HepG2 (cell line): ENCODE data around the gene IDUA. TPM values are rescaled to one million over a fixed set of nuclear protein-coding genes. Genes with fewer than 3 reads are reported as not detected.

Experiments
- ATAC-seq: fragments of 200-7000 bp; cut with Tn5 transposase; 3 replicates; pipeline ENCODE4 v1.9.1; 2020; ENCODE audit warnings: mild to moderate bottlenecking, moderate library complexity
- BruUV-seq: library from RNA; stranded (reverse); fragments of 400-500 nt; replicated peaks from 2 replicates; lab custom pipeline; 2021; lab: Mats Ljungman, UMichigan
- CTCF ChIA-PET: fragments of 300-600 bp; formaldehyde crosslinking; extraction: SDS; loops from one replicate; lab custom pipeline; 2021; ENCODE audit warnings: low total read pairs, inconsistent platforms, low intra/inter-chr PET ratio; lab: Yijun Ruan, JAX
- POLR2A ChIA-PET: fragments of 350-600 bp; sonication (Branson Sonifier 250); formaldehyde crosslinking; loops from one replicate; lab custom pipeline; 2020; ENCODE audit warnings: antibody characterized with exemption, inconsistent platforms; lab: Yijun Ruan, JAX
- DNase-seq: peaks from one replicate; pipeline ENCODE4 v3.0.0-alpha.2; 2015; ENCODE audit warnings: low spot score
- FAIRE-seq: peaks from 3 replicates; lab custom pipeline; 2011; peaks lifted over from hg19 to GRCh38; lab: Jason Lieb, UNC
- H2AFZ ChIP-seq: one replicate; pipeline ENCODE4 v1.6.1; 2011; ENCODE audit warnings: low read length, inconsistent platforms
- H3K27ac ChIP-seq: fragments of 300-600 bp; 3 replicates; pipeline ENCODE4 v1.8.0; 2011; ENCODE audit warnings: mixed run types, mild to moderate bottlenecking, mixed read lengths, low read length, inconsistent platforms; ENCODE audit not compliant: insufficient read depth; ENCODE audit errors: extremely low read length
- H3K27me3 ChIP-seq, 2 experiments: fragments of 200-600 bp in 1 of 2; 2 replicates in 1 of 2; 3 replicates in 1 of 2; pipeline versions ENCODE4 v1.6.0 to v1.8.0; 2011; ENCODE audit warnings: low read length in 2 of 2, mild to moderate bottlenecking in 2 of 2, moderate library complexity in 2 of 2, inconsistent platforms in 1 of 2; ENCODE audit not compliant: insufficient read depth in 2 of 2, control insufficient read depth in 1 of 2
- H3K36me3 ChIP-seq, 2 experiments: fragments of 200-600 bp in 1 of 2; replicated peaks in 1 of 2; 2 replicates in 1 of 2; 3 replicates in 1 of 2; pipeline versions ENCODE4 v1.5.1 to v1.8.0; 2011; ENCODE audit warnings: low read length in 2 of 2, inconsistent platforms in 1 of 2; ENCODE audit not compliant: insufficient read depth in 2 of 2, control insufficient read depth in 1 of 2
- H3K4me1 ChIP-seq: 2 replicates; pipeline ENCODE4 v1.5.1; 2012; ENCODE audit warnings: low read length, inconsistent platforms; ENCODE audit not compliant: insufficient read depth
- H3K4me2 ChIP-seq: 2 replicates; pipeline ENCODE4 v1.6.0; 2011; ENCODE audit warnings: low read depth, low read length, inconsistent platforms
- H3K4me3 ChIP-seq, 3 experiments: fragments of 200-600 bp in 1 of 3; sonication (generic), shearing (Covaris generic) in 1 of 3; replicated peaks in 1 of 3; 2 replicates each; pipeline ENCODE4 v1.5.1; 2011 to 2016; ENCODE audit warnings: low read length in 3 of 3, inconsistent platforms in 2 of 3, low read depth in 2 of 3, mild to moderate bottlenecking in 2 of 3, control low read depth in 1 of 3, mixed read lengths in 1 of 3; ENCODE audit not compliant: insufficient read depth in 1 of 3
- H3K79me2 ChIP-seq: one replicate; pipeline ENCODE4 v1.6.1; 2011; ENCODE audit warnings: low read length, inconsistent platforms; ENCODE audit not compliant: insufficient read depth
- H3K9ac ChIP-seq: 2 replicates; pipeline ENCODE4 v1.6.0; 2011; ENCODE audit warnings: mild to moderate bottlenecking, low read depth, low read length, inconsistent platforms; ENCODE audit not compliant: insufficient read depth
- H3K9me3 ChIP-seq: 2 replicates; pipeline ENCODE4 v1.5.1; 2012; ENCODE audit warnings: mild to moderate bottlenecking, low read length
- H4K20me1 ChIP-seq: 2 replicates; pipeline ENCODE4 v1.6.0; 2011; ENCODE audit warnings: inconsistent platforms, mild to moderate bottlenecking, low read length, moderate library complexity; ENCODE audit not compliant: insufficient read depth
- FOSL1 ChIP-seq: sonication (generic); formaldehyde crosslinking; IDR thresholded peaks from 2 replicates; pipeline ENCODE4 v1.9.0; 2021; ENCODE audit warnings: missing genetic modification reagents, borderline replicate concordance
- MTA1 ChIP-seq: sonication (generic); formaldehyde crosslinking; IDR thresholded peaks from 2 replicates; pipeline ENCODE4 v1.4.0; 2020; ENCODE audit warnings: missing genetic modification reagents, mild to moderate bottlenecking, borderline replicate concordance
- NCOA5 ChIP-seq: sonication (generic); formaldehyde crosslinking; IDR thresholded peaks from 2 replicates; pipeline ENCODE4 v1.4.0; 2020; ENCODE audit warnings: missing genetic modification reagents
- SIX4 ChIP-seq: sonication (generic); formaldehyde crosslinking; IDR thresholded peaks from 2 replicates; pipeline ENCODE4 v1.4.0; 2020; ENCODE audit warnings: missing genetic modification reagents
- U2AF1 ChIP-seq: fragments of 200-400 bp; formaldehyde crosslinking; optimal IDR thresholded peaks from 2 replicates; pipeline ENCODE3; 2017; ENCODE audit warnings: mild to moderate bottlenecking, low read depth, low read length
- YEATS4 ChIP-seq: sonication (generic); formaldehyde crosslinking; IDR thresholded peaks from 2 replicates; pipeline ENCODE4 v1.4.0; 2020; ENCODE audit warnings: missing genetic modification reagents, borderline replicate concordance
- ZBTB8A ChIP-seq: sonication (generic); formaldehyde crosslinking; IDR thresholded peaks from 2 replicates; pipeline ENCODE4 v1.4.0; 2020; ENCODE audit warnings: mild to moderate bottlenecking, low read depth, missing genetic modification reagents, borderline replicate concordance
- ZNF20 ChIP-seq: sonication (generic); formaldehyde crosslinking; IDR thresholded peaks from 2 replicates; pipeline ENCODE4 v1.4.0; 2020; ENCODE audit warnings: mild to moderate bottlenecking, moderate library complexity, missing genetic modification reagents
- ZNF207 ChIP-seq: fragments of 450-650 bp; IDR thresholded peaks from 2 replicates; pipeline ENCODE4 v1.6.1; 2016; ENCODE audit warnings: antibody characterized with exemption, borderline replicate concordance
- ZNF616 ChIP-seq: sonication (generic); formaldehyde crosslinking; IDR thresholded peaks from 2 replicates; pipeline ENCODE4 v1.5.0; 2020; ENCODE audit warnings: low read depth, mild to moderate bottlenecking, missing genetic modification reagents
- ZNF720 ChIP-seq: sonication (generic); formaldehyde crosslinking; IDR thresholded peaks from 2 replicates; pipeline ENCODE4 v1.4.0; 2020; ENCODE audit warnings: missing genetic modification reagents
- whole genome bisulfite sequencing: methylation state at CpG from one replicate; pipeline ENCODE4 v1.1.6; 2017; ENCODE audit warnings: low lambda C conversion rate; 5-methylcytosine and 5-hydroxymethylcytosine counted together
- in situ Hi-C: cut with HindIII; loops from 2 replicates; pipeline ENCODE4 v1.10.0; 2017; ENCODE audit warnings: low pct_unique_long_range_greater_than_20kb; ENCODE audit not compliant: extremely low pct_ligation_motif_present
- intact Hi-C: fragments of 100-400 bp; cut with micrococcal nuclease; formaldehyde crosslinking; loops from one replicate; pipeline ENCODE4 v1.10.0; 2022; ENCODE audit not compliant: unreplicated experiment
- polyA plus RNA-seq, 8 experiments: library from polyadenylated mRNA; depleted of rRNA in 3 of 8; stranded (reverse) in 7 of 8; unstranded in 1 of 8; fragments of >200 nt; fragmentation: Illumina TruSeq in 4 of 8; extraction: Trizol in 4 of 8; gene quantifications; 2 replicates each; pipeline versions ENCODE4 v1.2.1 to v1.2.3, GENCODE V29; 2011 to 2016; ENCODE audit warnings: low read depth in 4 of 8, missing spikeins in 1 of 8, mixed read lengths in 1 of 8; ENCODE audit not compliant: insufficient read depth in 1 of 8
- total RNA-seq, 5 experiments: library from RNA; depleted of rRNA; stranded (reverse); fragments of >200 nt; fragmentation: Illumina TruSeq; extraction: Trizol; gene quantifications; 2 replicates each; pipeline ENCODE4 v1.2.3, GENCODE V29; 2016; ENCODE audit warnings: low read depth in 1 of 5
- TF ChIP-seq, protein P1 (sequence below): sonication (generic); formaldehyde crosslinking; IDR thresholded peaks from 2 replicates; pipeline ENCODE4 v1.4.0; 2020; ENCODE audit warnings: missing genetic modification reagents
- TF ChIP-seq, protein P2 (sequence below): fragments of 450-650 bp; IDR thresholded peaks from 2 replicates; pipeline ENCODE4 v1.6.1; 2016
- TF ChIP-seq, protein P3 (sequence below): sonication (generic); formaldehyde crosslinking; IDR thresholded peaks from 2 replicates; pipeline ENCODE4 v1.8.1; 2023; ENCODE audit warnings: mild to moderate bottlenecking, moderate library complexity, missing genetic modification reagents
- TF ChIP-seq, protein P4 (sequence below): sonication (generic); formaldehyde crosslinking; conservative IDR thresholded peaks from 2 replicates; pipeline ENCODE4 v1.8.0; 2022; ENCODE audit warnings: low read depth, missing genetic modification reagents

Gene IDUA
- total and polyA plus RNA-seq, 2 of the 13 experiments (the other 11 are each of a cell fraction or from before 2014, with no cell fraction given), result 0.77 to 1.0 TPM

DNA sequence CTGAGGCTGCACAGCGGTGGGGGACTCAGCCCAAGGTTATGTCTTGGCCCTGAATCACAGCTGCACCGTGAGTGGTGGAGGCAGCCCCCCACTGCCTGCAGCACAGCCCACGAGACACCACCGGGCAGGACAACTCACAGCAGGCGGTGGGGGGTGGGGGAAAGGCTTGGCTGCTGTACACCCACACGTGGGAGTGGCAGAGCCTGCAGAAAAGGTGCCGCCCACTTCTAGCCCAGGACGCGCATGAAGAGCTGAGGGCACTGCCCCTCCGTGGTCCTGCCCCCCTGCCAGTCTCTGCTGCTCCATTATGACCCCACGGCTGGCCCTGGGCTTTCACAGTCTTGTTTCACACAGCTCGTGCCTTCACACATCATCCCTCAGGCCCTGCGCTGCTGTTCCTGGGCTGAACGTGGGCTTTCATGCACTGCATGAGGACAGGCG lies 65.4 kb downstream of the IDUA start:
- Histone ChIP-seq H3K4me1 (peaks cover 12% of the 10 kb centered on the region), H3K27ac (no peak overlapping the region), H4K20me1 (peaks cover 9% of the 10 kb centered on the region; the same call in 1 of the 2 replicates), H3K79me2 (no peaks in the 10 kb centered on the region), H3K27me3 (peaks cover 32 to 84% of the 10 kb centered on the region in 2 experiments), H2AFZ (no peak overlapping the region), H3K4me2 (no peak overlapping the region), H3K9ac (no peak overlapping the region), H3K9me3 (no peaks in the 10 kb centered on the region), H3K4me3 (no peak overlapping the region), H3K36me3 (no peaks in the 10 kb centered on the region)
- POLR2A ChIA-PET, result no interaction called here
- in situ Hi-C loops, result no loop called here
- FAIRE-seq (no peak), ATAC-seq (no peak), DNase-seq (no peak)
- CTCF ChIA-PET, result no interaction called here
- TF ChIP-seq NCOA5 (CRISPR knock-in tag) (no peak), YEATS4 (CRISPR knock-in tag) (no peak), FOSL1 (CRISPR knock-in tag) (no peak), ZNF20 (CRISPR knock-in tag) (no peak), SIX4 (CRISPR knock-in tag) (no peak), ZNF616 (CRISPR knock-in tag) (no peak), ZBTB8A (CRISPR knock-in tag) (no peak), MTA1 (no peak), ZNF720 (no peak), ZNF207 (no peak), U2AF1 (no peak)
- TF ChIP-seq, protein P1, sequence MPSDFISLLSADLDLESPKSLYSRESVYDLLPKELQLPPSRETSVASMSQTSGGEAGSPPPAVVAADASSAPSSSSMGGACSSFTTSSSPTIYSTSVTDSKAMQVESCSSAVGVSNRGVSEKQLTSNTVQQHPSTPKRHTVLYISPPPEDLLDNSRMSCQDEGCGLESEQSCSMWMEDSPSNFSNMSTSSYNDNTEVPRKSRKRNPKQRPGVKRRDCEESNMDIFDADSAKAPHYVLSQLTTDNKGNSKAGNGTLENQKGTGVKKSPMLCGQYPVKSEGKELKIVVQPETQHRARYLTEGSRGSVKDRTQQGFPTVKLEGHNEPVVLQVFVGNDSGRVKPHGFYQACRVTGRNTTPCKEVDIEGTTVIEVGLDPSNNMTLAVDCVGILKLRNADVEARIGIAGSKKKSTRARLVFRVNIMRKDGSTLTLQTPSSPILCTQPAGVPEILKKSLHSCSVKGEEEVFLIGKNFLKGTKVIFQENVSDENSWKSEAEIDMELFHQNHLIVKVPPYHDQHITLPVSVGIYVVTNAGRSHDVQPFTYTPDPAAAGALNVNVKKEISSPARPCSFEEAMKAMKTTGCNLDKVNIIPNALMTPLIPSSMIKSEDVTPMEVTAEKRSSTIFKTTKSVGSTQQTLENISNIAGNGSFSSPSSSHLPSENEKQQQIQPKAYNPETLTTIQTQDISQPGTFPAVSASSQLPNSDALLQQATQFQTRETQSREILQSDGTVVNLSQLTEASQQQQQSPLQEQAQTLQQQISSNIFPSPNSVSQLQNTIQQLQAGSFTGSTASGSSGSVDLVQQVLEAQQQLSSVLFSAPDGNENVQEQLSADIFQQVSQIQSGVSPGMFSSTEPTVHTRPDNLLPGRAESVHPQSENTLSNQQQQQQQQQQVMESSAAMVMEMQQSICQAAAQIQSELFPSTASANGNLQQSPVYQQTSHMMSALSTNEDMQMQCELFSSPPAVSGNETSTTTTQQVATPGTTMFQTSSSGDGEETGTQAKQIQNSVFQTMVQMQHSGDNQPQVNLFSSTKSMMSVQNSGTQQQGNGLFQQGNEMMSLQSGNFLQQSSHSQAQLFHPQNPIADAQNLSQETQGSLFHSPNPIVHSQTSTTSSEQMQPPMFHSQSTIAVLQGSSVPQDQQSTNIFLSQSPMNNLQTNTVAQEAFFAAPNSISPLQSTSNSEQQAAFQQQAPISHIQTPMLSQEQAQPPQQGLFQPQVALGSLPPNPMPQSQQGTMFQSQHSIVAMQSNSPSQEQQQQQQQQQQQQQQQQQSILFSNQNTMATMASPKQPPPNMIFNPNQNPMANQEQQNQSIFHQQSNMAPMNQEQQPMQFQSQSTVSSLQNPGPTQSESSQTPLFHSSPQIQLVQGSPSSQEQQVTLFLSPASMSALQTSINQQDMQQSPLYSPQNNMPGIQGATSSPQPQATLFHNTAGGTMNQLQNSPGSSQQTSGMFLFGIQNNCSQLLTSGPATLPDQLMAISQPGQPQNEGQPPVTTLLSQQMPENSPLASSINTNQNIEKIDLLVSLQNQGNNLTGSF (CRISPR knock-in tag), result no peak
- TF ChIP-seq, protein P2, sequence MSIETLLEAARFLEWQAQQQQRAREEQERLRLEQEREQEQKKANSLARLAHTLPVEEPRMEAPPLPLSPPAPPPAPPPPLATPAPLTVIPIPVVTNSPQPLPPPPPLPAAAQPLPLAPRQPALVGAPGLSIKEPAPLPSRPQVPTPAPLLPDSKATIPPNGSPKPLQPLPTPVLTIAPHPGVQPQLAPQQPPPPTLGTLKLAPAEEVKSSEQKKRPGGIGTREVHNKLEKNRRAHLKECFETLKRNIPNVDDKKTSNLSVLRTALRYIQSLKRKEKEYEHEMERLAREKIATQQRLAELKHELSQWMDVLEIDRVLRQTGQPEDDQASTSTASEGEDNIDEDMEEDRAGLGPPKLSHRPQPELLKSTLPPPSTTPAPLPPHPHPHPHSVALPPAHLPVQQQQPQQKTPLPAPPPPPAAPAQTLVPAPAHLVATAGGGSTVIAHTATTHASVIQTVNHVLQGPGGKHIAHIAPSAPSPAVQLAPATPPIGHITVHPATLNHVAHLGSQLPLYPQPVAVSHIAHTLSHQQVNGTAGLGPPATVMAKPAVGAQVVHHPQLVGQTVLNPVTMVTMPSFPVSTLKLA, result no peak
- TF ChIP-seq, protein P3, sequence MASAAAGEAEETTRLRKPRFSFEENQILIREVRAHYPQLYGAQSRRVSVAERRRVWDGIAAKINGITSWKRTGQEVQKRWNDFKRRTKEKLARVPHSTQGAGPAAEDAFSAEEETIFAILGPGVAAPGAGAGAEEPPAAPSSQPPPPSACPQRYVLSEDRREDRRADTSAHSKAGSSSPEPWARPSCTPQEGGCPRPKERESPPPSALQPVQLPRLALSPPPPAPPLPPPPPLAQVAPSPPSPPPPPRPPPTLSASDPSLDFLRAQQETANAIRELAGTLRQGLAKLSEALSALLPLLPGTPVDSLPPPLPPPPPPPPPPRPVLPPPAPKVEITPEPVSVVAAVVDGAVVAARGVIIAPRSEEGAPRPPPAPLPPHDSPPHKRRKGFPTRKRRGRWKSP, result no peak
- TF ChIP-seq, protein P4, sequence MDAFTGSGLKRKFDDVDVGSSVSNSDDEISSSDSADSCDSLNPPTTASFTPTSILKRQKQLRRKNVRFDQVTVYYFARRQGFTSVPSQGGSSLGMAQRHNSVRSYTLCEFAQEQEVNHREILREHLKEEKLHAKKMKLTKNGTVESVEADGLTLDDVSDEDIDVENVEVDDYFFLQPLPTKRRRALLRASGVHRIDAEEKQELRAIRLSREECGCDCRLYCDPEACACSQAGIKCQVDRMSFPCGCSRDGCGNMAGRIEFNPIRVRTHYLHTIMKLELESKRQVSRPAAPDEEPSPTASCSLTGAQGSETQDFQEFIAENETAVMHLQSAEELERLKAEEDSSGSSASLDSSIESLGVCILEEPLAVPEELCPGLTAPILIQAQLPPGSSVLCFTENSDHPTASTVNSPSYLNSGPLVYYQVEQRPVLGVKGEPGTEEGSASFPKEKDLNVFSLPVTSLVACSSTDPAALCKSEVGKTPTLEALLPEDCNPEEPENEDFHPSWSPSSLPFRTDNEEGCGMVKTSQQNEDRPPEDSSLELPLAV (CRISPR knock-in tag), result no peak
- 24% methylated on average over 3 of the region's 15 CpGs for WGBS
- BruUV-seq, result no TSS peak
- intact Hi-C loops, result no loop called here
